ENCODE results near the gene DGKB.

DGKB gene

GRCh38 chr7:14191686-14192098, 710.9 kb downstream of the DGKB start:
- H3K27ac ChIP-seq: no peak overlapping the region
- TF ChIP-seq CTCF (conservative IDR thresholded peaks at IDR 0.05; ENCODE audit: low read depth): no peak
- ChIA-PET CTCF (no interaction called here), POLR2A (ENCODE audit: low non-redundant PET) (no interaction called here)
- peak; percentile 30 for DNase-seq (ENCODE audit: low spot score)

GRCh38 chr7:14184292-14184864, 718.2 kb downstream of the DGKB start:
- no peak overlapping the region for H3K27ac ChIP-seq
- no peak for DNase-seq (ENCODE audit: low spot score)
- TF ChIP-seq CTCF (conservative IDR thresholded peaks at IDR 0.05; ENCODE audit: low read depth): no peak
- ChIA-PET POLR2A (ENCODE audit: low non-redundant PET) (no interaction called here), CTCF (interaction anchor here (0.5 kb wide), 1 partner anchor 529 kb away, joined by 3 read pairs; no protein-coding TSS in a partner anchor)

GRCh38 chr7:14179781-14180180, 722.8 kb downstream of the DGKB start:
- ChIA-PET CTCF (no interaction called here), POLR2A (ENCODE audit: low non-redundant PET) (no interaction called here)
- DNase-seq (ENCODE audit: low spot score): no peak

GRCh38 chr7:14177876-14178275, 724.7 kb downstream of the DGKB start:
- no peak for DNase-seq (ENCODE audit: low spot score)
- no peak overlapping the region for H3K27ac ChIP-seq
- POLR2A ChIA-PET (ENCODE audit: low non-redundant PET): no interaction called here
- no peak for TF ChIP-seq CTCF (conservative IDR thresholded peaks at IDR 0.05; ENCODE audit: low read depth)
- CTCF ChIA-PET: interaction anchor here (0.6 to 0.7 kb wide), 2 partner anchors 16 to 33 kb away, joined by 3 read pairs; no protein-coding TSS in a partner anchor

More at GRCh38 chr7:14179781-14180180, 722.8 kb downstream of the DGKB start:
- no peak for TF ChIP-seq CTCF (conservative IDR thresholded peaks at IDR 0.05; ENCODE audit: low read depth)
- no peak overlapping the region for H3K27ac ChIP-seq

- no peak for TF ChIP-seq CTCF (conservative IDR thresholded peaks at IDR 0.05; ENCODE audit: low read depth)
- DNase-seq (ENCODE audit: low spot score): no peak
- CTCF ChIA-PET: no interaction called here
- H3K27ac ChIP-seq: no peak overlapping the region
- POLR2A ChIA-PET (ENCODE audit: low non-redundant PET): no interaction called here
Observed at GRCh38 chr7:14170872-14171271, 731.7 kb downstream of the DGKB start.

GRCh38 chr7:14158111-14158510, 744.4 kb downstream of the DGKB start:
- CTCF ChIA-PET: no interaction called here
- TF ChIP-seq CTCF (conservative IDR thresholded peaks at IDR 0.05; ENCODE audit: low read depth): no peak
- no peak for DNase-seq (ENCODE audit: low spot score)
- no peak overlapping the region for H3K27ac ChIP-seq
- POLR2A ChIA-PET (ENCODE audit: low non-redundant PET): no interaction called here

All from RWPE1 (cell line).